HCT116 (cell line): ENCODE measurements around the gene RNASET2. TPM values are rescaled to one million over a fixed set of nuclear protein-coding genes. Genes with fewer than 3 reads are reported as not detected.

Experiments
- ATAC-seq: fragments of 200-7000 bp; cut with Tn5 transposase; 2 replicates; pipeline ENCODE4 v1.9.1; 2020; ENCODE audit warnings: mild to moderate bottlenecking, moderate library complexity
- BruUV-seq: library from RNA; stranded (reverse); fragments of 400-500 nt; replicated peaks from 2 replicates; lab custom pipeline; 2021; lab: Mats Ljungman, UMichigan
- CTCF ChIA-PET: fragments of 300-600 bp; sonication (Branson Sonifier 250); formaldehyde crosslinking; loops from one replicate; lab custom pipeline; 2021; ENCODE audit warnings: antibody characterized with exemption; lab: Charles Lee
- POLR2A ChIA-PET: fragments of 300-600, 350-600 bp; sonication (Branson Sonifier 250); formaldehyde crosslinking; loops from one replicate; lab custom pipeline; 2021; ENCODE audit warnings: antibody characterized with exemption; lab: Charles Lee
- RAD21 ChIA-PET, 2 experiments: fragments of 300-600 bp; sonication (Branson Sonifier 250); formaldehyde crosslinking; loops; one replicate each; lab custom pipeline; 2023; ENCODE audit warnings: low total read pairs in 2 of 2; ENCODE audit not compliant: uncharacterized antibody in 2 of 2, unreplicated experiment in 2 of 2, low non-redundant PET in 1 of 2; lab: Charles Lee
- DNase-seq: peaks from one replicate; pipeline ENCODE4 v3.0.0-alpha.2; 2010; ENCODE audit warnings: low read depth, low spot score
- H2AFZ ChIP-seq: fragments of 200-600 bp; shearing (Covaris generic), sonication (generic); 2 replicates; pipeline ENCODE4 v1.6.1; 2017; ENCODE audit warnings: low read depth, mixed run types, mixed read lengths, antibody characterized with exemption, low read length; ENCODE audit not compliant: poor library complexity, severe bottlenecking
- H3K27ac ChIP-seq: 2 replicates; pipeline ENCODE4 v1.5.1; 2012; ENCODE audit warnings: low read depth, low read length
- H3K27me3 ChIP-seq: fragments of 200-600 bp; sonication (generic); 2 replicates; pipeline ENCODE4 v1.6.1; 2016; ENCODE audit warnings: mixed run types, low read length, mixed read lengths; ENCODE audit not compliant: insufficient read depth
- H3K36me3 ChIP-seq, 2 experiments: fragments of 200-500 bp in 1 of 2; fragments of 200-600 bp in 1 of 2; sonication (Bioruptor generic) in 1 of 2; sonication (generic) in 1 of 2; 2 replicates each; pipeline versions ENCODE4 v1.5.1 to v1.6.1; 2014 to 2016; ENCODE audit warnings: low read length in 2 of 2, inconsistent platforms in 1 of 2, mixed read lengths in 1 of 2, mixed run types in 1 of 2; ENCODE audit not compliant: insufficient read depth in 2 of 2, control insufficient read depth in 1 of 2
- H3K4me1 ChIP-seq, 2 experiments: fragments of 200-600 bp in 1 of 2; sonication (generic) in 1 of 2; 2 replicates each; pipeline versions ENCODE4 v1.5.1 to v1.6.1; 2012 to 2017; ENCODE audit warnings: low read length in 2 of 2, inconsistent platforms in 1 of 2, mild to moderate bottlenecking in 1 of 2, mixed read lengths in 1 of 2, mixed run types in 1 of 2, moderate library complexity in 1 of 2; ENCODE audit not compliant: insufficient read depth in 2 of 2, control insufficient read depth in 1 of 2
- H3K4me2 ChIP-seq: fragments of 200-600 bp; sonication (generic); 2 replicates; pipeline ENCODE4 v1.6.1; 2017; ENCODE audit warnings: mixed run types, low read length, mixed read lengths
- H3K4me3 ChIP-seq, 2 experiments: fragments of 200-600 bp in 1 of 2; sonication (generic) in 1 of 2; replicated peaks in 1 of 2; 2 replicates each; pipeline ENCODE4 v1.5.1; 2011 to 2016; ENCODE audit warnings: low read length in 2 of 2, control low read depth in 1 of 2, low read depth in 1 of 2, mild to moderate bottlenecking in 1 of 2, mixed read lengths in 1 of 2, mixed run types in 1 of 2
- H3K79me2 ChIP-seq: fragments of 200-600 bp; sonication (generic); 2 replicates; pipeline ENCODE4 v1.6.1; 2017; ENCODE audit warnings: mild to moderate bottlenecking, mixed run types, low read length, moderate library complexity, mixed read lengths; ENCODE audit not compliant: insufficient read depth
- H3K9ac ChIP-seq: fragments of 200-600 bp; sonication (generic); 2 replicates; pipeline ENCODE4 v1.6.1; 2016; ENCODE audit warnings: low read length, mixed read lengths
- H3K9me2 ChIP-seq: fragments of 200-600 bp; sonication (generic), shearing (Covaris generic); 2 replicates; pipeline ENCODE4 v1.6.1; 2017; ENCODE audit warnings: mixed run types, mild to moderate bottlenecking, moderate library complexity; ENCODE audit not compliant: insufficient read depth
- H3K9me3 ChIP-seq, 2 experiments: fragments of 200-500 bp in 1 of 2; fragments of 200-600 bp in 1 of 2; sonication (Bioruptor generic) in 1 of 2; sonication (generic) in 1 of 2; 2 replicates each; pipeline ENCODE4 v1.6.1; 2014 to 2017; ENCODE audit warnings: low read length in 2 of 2, mixed read lengths in 2 of 2, inconsistent platforms in 1 of 2, low read depth in 1 of 2, mild to moderate bottlenecking in 1 of 2, mixed run types in 1 of 2, moderate library complexity in 1 of 2; ENCODE audit not compliant: control insufficient read depth in 1 of 2, insufficient read depth in 1 of 2
- H4K20me1 ChIP-seq: fragments of 200-600 bp; sonication (generic), shearing (Covaris generic); 2 replicates; pipeline ENCODE4 v1.6.1; 2017; ENCODE audit warnings: mixed run types, mild to moderate bottlenecking, moderate library complexity; ENCODE audit not compliant: insufficient read depth
- CEBPB ChIP-seq: IDR thresholded peaks from 2 replicates; pipeline ENCODE4 v1.6.1; 2012; ENCODE audit warnings: low read depth
- ELF1 ChIP-seq: IDR thresholded peaks from 2 replicates; pipeline ENCODE4 v1.6.1; 2012; ENCODE audit warnings: low read depth, borderline replicate concordance
- EZH2 ChIP-seq: fragments of 200-600 bp; sonication (generic); IDR thresholded peaks from 2 replicates; pipeline ENCODE4 v1.6.1; 2017; ENCODE audit warnings: antibody characterized with exemption, mixed run types
- JUND ChIP-seq: IDR thresholded peaks from 2 replicates; pipeline ENCODE4 v1.6.1; 2012
- POLR2AphosphoS5 ChIP-seq: IDR thresholded peaks from 2 replicates; pipeline ENCODE4 v1.6.1; 2011; ENCODE audit warnings: mild to moderate bottlenecking, low read depth, low read length, moderate library complexity
- RAD21 ChIP-seq: IDR thresholded peaks from 2 replicates; pipeline ENCODE4 v1.6.1; 2012; ENCODE audit warnings: low read depth, mild to moderate bottlenecking
- SP1 ChIP-seq: IDR thresholded peaks from 2 replicates; pipeline ENCODE4 v1.6.1; 2012; ENCODE audit warnings: low read depth
- SRF ChIP-seq: IDR thresholded peaks from 2 replicates; pipeline ENCODE4 v1.6.1; 2012; ENCODE audit warnings: low read depth
- intact Hi-C: fragments of 100-400 bp; cut with micrococcal nuclease; formaldehyde crosslinking; loops from 2 replicates; pipeline ENCODE4 v1.10.0; 2022
- total RNA-seq: library from RNA; stranded (reverse); gene quantifications from one replicate; pipeline ENCODE4 v1.2.1, GENCODE V29; 2021; ENCODE audit not compliant: unreplicated experiment
- TF ChIP-seq, protein P1 (sequence below): IDR thresholded peaks from 2 replicates; pipeline ENCODE4 v1.6.1; 2011; ENCODE audit warnings: mild to moderate bottlenecking, low read length, moderate library complexity; ENCODE audit not compliant: insufficient replicate concordance; ENCODE audit errors: extremely low read depth
- TF ChIP-seq, protein P2 (sequence below): IDR thresholded peaks from 2 replicates; pipeline ENCODE4 v1.6.1; 2012
- TF ChIP-seq, protein P3 (sequence below): IDR thresholded peaks from 2 replicates; pipeline ENCODE4 v1.6.1; 2012; ENCODE audit warnings: low read depth

RNASET2 gene
- total RNA-seq, 1 experiment from 2014 or later, result 32.8 TPM

DNA sequence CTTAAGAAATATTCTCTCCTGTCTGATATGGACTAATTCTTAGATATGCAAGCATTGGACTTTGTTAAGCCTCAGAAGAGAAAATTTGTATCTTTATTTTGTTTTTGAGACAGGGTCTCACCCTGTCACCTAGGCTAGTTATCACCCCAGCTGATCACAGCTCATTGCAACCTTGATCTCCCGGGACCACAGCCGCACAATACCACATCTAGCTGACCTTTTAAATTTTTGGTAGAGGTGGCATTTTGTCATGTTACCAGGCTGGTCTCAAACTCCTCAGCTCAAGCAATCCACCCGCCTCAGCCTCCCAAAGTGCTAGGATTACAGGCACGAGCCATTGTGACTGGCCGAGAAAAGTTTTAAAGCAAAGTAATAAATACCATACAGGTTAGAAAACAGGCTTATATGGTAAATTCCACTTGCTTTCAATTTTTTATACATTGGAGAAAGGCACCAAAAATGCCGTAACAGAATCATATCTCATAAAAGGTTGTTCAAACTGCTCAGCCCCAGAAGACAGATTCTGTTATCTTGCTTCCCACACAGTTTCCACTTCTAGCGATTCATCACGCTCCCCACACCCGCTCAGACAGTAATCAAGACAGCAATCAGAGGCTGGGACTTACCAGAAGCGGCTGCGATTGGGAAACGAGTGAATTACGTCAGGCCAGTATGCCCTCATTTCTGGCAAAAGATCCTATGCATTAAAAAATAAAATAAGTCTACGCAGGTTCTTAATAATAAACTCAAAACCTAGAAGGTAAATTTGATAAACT is 13.8 kb downstream of the RNASET2 start:
- CTCF ChIA-PET, result no interaction called here

More for the DNA sequence above, 13.8 kb downstream of the RNASET2 start:
- ChIA-PET RAD21 (no interaction called here), POLR2A (no interaction called here)
- Histone ChIP-seq H3K9ac (no peak overlapping the region), H3K4me2 (no peak overlapping the region), H4K20me1 (no peaks in the 10 kb centered on the region), H3K79me2 (no peaks in the 10 kb centered on the region), H2AFZ (no peak overlapping the region), H3K9me3 (no peaks in the 10 kb centered on the region), H3K4me1 (peaks cover 10 to 19% of the 10 kb centered on the region in 2 experiments), H3K4me3 (no peak overlapping the region), H3K27me3 (no peaks in the 10 kb centered on the region), H3K27ac (no peak overlapping the region), H3K36me3 (peaks cover 4 to 8% of the 10 kb centered on the region in 2 experiments; a peak in 2 of 4 replicates), H3K9me2 (no peaks in the 10 kb centered on the region)
- DNase-seq (no peak), ATAC-seq (no peak)
- BruUV-seq, result no TSS peak
- TF ChIP-seq ELF1, result no peak
- TF ChIP-seq, protein P1, sequence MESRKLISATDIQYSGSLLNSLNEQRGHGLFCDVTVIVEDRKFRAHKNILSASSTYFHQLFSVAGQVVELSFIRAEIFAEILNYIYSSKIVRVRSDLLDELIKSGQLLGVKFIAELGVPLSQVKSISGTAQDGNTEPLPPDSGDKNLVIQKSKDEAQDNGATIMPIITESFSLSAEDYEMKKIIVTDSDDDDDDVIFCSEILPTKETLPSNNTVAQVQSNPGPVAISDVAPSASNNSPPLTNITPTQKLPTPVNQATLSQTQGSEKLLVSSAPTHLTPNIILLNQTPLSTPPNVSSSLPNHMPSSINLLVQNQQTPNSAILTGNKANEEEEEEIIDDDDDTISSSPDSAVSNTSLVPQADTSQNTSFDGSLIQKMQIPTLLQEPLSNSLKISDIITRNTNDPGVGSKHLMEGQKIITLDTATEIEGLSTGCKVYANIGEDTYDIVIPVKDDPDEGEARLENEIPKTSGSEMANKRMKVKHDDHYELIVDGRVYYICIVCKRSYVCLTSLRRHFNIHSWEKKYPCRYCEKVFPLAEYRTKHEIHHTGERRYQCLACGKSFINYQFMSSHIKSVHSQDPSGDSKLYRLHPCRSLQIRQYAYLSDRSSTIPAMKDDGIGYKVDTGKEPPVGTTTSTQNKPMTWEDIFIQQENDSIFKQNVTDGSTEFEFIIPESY, result no peak
- TF ChIP-seq JUND, result no peak
- no peak for TF ChIP-seq SRF
- TF ChIP-seq POLR2AphosphoS5, result no peak
- no peak for TF ChIP-seq RAD21
- TF ChIP-seq, protein P2, sequence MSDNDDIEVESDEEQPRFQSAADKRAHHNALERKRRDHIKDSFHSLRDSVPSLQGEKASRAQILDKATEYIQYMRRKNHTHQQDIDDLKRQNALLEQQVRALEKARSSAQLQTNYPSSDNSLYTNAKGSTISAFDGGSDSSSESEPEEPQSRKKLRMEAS, result no peak
- TF ChIP-seq SP1, result no peak
- TF ChIP-seq CEBPB, result no peak
- TF ChIP-seq, protein P3, sequence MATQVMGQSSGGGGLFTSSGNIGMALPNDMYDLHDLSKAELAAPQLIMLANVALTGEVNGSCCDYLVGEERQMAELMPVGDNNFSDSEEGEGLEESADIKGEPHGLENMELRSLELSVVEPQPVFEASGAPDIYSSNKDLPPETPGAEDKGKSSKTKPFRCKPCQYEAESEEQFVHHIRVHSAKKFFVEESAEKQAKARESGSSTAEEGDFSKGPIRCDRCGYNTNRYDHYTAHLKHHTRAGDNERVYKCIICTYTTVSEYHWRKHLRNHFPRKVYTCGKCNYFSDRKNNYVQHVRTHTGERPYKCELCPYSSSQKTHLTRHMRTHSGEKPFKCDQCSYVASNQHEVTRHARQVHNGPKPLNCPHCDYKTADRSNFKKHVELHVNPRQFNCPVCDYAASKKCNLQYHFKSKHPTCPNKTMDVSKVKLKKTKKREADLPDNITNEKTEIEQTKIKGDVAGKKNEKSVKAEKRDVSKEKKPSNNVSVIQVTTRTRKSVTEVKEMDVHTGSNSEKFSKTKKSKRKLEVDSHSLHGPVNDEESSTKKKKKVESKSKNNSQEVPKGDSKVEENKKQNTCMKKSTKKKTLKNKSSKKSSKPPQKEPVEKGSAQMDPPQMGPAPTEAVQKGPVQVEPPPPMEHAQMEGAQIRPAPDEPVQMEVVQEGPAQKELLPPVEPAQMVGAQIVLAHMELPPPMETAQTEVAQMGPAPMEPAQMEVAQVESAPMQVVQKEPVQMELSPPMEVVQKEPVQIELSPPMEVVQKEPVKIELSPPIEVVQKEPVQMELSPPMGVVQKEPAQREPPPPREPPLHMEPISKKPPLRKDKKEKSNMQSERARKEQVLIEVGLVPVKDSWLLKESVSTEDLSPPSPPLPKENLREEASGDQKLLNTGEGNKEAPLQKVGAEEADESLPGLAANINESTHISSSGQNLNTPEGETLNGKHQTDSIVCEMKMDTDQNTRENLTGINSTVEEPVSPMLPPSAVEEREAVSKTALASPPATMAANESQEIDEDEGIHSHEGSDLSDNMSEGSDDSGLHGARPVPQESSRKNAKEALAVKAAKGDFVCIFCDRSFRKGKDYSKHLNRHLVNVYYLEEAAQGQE, result no peak
- TF ChIP-seq EZH2, result no peak
- intact Hi-C loops, result no loop called here
